SK-N-DZ (cell line): ENCODE results near the gene EXOG. TPM values are rescaled to one million over a fixed set of nuclear protein-coding genes. Genes with fewer than 3 reads are reported as not detected.

Source experiments
- DNase-seq: peaks from one replicate; pipeline ENCODE4 v3.0.0-alpha.2; 2015; ENCODE audit warnings: low spot score
- polyA plus RNA-seq, 2 experiments: library from polyadenylated mRNA; depleted of rRNA; stranded (reverse); fragments of >200 nt; gene quantifications; 2 replicates each; pipeline ENCODE4 v1.2.3, GENCODE V29; 2014

Gene EXOG, protein sequence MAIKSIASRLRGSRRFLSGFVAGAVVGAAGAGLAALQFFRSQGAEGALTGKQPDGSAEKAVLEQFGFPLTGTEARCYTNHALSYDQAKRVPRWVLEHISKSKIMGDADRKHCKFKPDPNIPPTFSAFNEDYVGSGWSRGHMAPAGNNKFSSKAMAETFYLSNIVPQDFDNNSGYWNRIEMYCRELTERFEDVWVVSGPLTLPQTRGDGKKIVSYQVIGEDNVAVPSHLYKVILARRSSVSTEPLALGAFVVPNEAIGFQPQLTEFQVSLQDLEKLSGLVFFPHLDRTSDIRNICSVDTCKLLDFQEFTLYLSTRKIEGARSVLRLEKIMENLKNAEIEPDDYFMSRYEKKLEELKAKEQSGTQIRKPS
- polyA plus RNA-seq (2014; cell fraction: cytosol; rRNA removed) = 11.2 and 17.1 TPM in 2 replicates
- 19.2 and 21.4 TPM in 2 replicates for polyA plus RNA-seq (2014; cell fraction: nucleus; rRNA removed)

DNA sequence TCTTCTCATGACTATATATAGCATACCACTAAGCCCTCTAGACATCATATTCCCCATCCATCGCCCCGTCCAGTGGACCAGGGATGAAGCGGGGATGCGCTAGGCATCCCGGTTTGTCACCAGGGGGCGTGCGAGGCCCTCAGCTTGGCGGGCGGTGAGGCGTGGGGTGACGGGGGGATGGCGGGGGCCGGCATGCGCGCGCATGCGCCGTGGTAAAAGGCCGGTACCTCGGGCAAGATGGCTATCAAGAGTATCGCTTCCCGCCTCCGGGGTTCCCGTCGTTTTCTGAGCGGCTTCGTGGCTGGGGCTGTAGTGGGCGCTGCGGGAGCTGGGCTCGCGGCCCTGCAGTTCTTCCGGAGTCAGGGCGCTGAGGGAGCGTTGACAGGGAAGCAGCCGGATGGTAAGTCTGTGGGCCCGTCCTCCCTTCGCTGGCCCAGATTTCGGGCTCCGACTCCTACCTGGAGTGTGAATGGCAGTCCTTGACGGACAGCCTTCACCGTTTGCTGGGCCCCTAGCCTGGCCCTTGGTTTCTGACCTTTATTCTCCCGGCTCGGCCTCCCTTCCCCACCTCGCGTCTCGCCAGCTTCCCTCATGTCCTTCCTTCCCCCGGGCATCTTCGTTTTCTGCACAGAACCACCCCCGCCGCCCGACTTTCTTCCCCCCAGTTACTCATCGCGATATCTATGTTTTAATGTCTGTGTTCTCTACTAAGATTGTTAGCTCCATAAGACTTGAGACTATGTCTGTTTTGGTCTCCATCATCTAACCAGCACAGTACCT is at the start of gene EXOG:
EXOG (plus strand) TSS at position 210 of the 780 bp plus-strand sequence; CDS start at position 238, 28 bp downstream.
- peak; percentile 92 for DNase-seq

DNA sequence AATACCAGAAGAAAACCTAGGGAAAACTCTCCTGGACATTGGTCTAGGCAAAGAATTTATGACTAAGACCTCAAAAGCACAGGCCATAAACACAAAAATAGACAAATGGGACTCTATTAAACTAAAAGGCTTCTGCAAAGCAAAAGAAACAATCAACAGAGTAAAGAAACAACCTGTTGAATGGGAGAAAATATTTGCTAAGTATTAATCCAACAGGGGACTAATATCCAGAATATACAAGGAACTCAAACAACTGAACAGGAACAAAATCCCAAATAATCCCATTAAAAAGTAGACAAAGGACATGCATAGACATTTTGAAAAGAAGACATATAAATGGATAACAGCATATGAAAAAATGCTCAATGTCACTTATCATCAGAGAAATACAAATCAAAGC is 49.3 kb upstream of the EXOG start:
- no peak for DNase-seq

DNA sequence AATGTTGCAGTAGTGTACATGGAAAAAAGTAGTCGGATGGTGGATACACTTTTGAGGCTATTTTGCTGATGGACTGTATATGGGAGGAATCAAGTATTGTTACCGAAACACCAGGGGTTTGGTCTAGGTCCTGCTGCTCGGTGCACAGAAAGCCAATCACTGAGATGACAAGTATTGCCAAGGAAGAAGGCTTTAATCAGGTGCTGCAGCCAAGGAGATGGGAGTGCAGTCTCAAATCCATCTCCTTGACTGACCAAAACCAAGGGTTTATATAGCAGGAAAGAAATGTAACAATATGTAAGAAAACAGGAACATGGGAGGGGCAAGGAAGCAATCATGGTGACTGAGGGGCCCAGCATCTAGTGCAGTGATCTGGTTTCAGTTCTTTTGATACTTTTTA is 45.3 kb upstream of the EXOG start:
- DNase-seq = no peak

DNA sequence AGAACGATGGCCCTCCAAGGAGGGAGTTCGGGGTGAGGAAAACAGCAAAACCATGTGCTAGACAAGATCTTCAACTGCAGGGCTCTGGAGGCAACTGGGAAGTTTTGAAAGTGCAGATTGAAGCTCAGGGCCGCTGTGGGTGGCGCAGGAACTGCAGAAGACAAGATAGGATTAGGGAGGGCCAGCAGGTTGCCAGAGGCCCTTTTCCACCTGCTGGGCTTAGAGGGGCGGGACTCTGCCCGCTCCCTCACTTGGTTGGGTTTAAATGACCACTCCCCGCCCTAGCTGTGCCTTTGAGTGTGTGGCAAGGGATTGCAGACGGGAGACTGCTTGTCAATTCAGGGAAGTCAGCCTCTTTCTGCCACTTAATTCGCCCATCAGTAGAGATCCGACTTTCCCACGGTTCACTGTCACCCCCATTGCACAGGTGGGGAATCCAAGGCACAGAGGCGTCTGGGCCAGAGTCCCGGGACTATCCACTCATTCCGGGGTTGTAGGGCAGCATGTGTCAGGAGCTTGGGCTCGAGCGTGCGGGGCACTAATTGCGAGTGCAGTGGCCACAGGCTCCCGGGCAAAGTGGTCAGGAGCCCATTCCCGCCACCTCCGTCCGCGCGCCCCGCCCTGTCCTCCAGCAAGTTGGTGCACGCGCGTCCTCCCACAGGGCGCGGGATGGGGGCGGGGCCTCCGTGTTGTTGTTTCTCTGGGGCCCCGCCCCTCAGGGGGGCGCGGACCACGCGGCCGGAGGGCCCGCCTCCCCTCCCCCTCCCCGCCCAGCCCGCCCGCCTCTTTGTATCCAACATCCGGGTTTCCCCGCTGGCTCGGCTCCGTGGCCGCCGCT is 42.8 kb upstream of the EXOG start, which contains the start of gene ACVR2B:
ACVR2B (plus strand) TSS at position 816 of the 838 bp plus-strand sequence. CDS start 433 bp downstream, outside the sequence.
- peak; percentile 85 for DNase-seq

DNA sequence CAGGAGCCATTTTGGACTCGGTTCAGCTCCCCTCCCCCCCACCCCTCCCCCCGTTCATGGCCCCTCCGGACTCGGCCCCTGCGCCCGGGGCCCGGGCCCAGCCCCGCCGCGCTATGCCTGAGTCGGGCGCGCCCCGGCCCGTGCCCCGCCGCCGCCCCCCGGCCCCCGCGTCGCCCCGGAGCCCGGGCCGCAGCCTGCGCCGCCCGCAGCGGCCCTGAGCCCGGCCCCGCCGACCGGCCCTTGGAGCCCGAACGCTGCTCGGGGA is 42.3 kb upstream of the EXOG start:
- DNase-seq = no peak

DNA sequence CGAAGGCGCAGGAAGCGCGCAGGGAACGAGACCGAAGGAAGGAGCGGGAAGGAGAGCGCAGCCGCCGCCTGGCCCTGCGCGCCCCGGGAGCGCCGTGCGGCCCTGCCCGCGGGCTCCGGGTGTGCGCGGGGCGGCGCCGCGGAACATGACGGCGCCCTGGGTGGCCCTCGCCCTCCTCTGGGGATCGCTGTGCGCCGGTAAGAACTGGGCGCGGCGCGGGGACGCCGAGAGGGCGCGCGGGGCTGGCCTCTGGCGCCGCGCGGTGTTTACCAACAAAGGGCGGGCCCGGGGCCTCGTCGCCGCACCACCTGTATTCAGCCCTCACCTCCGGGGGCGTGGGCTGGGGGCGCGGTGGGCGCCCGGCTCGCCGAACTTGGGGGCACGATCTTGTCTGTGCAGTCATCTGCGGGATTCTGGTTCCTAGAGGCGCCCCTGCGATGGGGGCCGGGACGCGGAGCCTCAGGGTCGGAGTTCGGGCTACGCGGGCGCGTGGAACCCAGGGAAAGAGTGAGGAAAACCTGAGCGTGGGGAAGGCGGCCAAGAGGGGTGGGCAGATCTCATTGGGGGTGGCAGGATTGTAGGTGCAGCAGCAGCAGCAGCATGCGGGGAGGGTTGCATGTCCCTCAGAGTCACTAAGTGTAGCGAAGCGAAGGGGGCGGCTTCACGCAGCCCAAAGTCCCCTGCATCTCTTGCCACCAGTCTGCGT is 41.8 kb upstream of the EXOG start:
- DNase-seq = no peak

DNA sequence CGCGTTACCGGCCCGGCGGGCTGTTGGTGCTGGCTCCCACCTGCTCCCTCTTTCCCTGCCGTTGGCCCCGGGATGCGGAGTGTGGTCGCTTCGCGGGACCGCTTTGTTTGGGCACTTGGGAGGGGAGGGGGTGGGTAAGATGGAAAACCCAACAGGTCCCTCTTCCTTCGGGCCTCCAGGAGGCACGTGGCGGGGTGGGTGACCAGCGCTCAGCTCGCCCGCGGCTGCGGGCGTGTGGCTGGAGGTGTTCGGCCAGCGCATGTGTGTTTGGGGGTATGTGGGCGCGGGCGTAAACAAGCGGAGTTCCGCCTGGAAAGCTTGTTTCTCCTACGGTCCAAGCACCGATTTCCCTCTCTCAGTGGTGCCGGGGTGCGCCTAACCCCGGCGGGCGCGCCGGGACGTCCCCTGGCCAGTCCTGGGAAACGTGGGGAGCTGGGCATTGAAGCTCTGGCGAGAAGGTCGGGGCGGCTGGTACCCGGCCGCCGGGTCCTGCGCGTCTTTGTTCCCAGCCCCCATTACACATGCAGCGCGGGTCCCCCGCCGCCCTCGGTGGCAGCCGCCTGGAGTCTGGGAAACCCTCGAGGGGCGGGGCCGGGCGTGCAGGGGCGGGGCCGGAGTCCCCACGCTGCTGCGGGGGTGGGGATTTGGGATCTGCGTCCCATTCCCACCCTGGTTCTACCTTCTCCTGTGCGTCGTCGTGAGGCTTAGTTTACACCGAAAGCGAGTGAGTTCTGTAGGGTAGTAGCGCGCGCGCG is 41.1 kb upstream of the EXOG start:
- peak; percentile 79 for DNase-seq

DNA sequence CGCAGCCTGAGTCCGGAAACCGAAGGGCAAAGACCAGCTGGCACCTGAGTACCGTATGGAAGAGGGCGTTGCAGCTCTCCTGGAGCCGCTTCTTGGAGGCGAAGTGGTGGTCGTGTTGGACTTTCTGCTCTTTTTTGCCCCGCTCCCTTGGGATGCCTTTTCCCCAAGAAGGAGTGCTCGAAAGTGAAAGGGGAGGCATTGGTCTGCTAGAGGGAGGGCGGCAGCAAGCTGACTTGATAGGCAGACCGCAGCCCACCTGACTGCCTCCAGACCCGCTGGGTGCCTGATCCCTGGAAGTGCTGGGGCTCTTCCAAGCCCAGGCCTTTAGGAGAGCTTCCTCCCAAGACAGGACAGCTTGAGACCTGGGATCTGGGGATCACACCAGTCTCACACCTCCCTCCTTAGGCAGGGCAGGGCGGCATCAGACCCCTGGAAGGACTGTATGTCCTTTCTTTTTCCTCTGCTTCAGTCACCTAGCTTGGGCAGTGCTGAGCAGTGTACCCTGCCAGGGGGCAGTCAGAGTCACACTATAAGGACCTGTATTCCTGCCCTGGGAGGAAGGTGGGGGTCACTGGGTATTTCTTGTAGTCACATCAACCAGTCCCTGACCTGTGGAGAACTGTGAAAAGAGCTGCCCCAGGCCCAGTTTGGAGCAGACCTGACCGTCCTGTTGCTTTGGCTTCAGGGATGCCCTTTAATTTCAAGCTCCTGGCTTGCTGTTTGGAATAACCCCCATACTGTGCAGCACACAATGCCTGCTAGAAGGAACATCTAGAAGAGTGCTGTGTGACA is 40.3 kb upstream of the EXOG start:
- no peak for DNase-seq

DNA sequence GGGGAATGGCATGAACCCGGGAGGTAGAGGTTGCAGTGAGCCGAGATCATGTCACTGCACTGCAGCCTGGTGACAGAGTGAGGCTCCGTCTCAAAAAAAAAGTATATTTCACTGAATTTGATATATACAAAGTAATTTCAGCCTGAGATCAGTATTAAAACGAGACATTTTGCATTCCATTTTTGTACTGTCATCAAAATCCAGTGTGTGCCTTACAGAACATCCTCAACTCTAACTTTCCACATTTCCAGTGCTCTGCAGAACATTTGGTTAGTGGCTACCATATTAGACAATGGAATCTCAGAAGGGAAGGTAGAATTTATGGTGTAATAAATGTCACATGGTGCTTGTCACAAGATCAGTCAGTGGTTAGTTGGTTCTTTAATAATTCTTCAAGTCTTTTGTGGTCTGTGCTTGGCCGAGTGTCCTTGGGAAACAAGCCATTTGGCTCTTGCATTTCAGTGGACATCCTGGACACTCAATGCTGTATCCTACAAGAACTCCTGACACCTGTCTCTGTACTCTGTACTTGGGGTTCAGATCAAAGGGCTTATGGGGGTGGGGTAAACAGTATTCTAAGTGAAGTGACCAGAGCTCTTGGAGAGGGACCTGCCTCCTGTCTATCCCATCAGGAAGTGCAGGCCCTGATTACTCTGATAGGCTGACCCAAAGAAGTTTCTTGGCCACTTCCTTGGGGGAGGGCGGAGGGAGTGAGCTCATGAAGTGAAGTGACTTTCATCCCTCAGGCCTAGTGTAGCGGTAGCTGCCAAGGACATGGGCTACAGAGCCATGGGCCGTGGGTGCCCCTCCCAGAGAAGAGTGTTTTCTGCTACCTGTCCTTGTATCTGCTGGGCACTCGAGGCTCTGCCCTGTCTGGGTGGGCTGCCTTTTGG is 38.8 kb upstream of the EXOG start:
- no peak for DNase-seq

DNA sequence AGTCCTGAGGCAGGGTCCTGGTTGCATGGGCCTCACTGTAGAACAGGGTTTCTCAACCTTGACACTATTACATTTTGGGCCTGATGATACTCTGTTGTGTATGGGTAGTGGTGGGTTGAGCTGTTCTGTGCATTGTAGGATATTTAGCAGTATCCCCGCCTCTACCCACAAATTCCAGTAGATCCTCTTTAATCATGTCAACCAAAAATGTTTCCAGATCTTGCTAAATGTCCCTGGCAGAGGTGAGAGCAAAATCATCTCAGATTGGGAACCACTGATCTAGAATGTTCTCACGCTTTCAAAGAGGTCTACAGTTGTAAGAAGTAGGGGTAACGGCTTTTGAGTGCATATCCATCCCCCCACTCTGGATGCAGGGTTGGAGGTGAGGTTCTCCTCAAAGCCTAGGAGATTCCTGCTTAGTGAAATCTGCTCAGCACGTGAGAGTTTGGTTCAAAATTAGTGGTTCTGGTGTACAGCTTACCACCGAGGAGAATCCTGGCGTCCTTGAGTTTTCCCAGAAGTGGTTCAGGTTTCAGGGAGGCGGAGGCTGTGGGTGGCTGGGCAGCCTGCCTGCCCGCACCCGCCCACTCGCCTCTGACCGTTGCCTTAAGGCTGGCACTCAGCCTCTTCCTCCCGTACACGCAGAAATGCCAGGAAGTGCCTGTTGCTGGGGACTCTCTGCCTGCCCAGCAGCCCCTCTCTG is 37.2 kb upstream of the EXOG start:
- DNase-seq = no peak

DNA sequence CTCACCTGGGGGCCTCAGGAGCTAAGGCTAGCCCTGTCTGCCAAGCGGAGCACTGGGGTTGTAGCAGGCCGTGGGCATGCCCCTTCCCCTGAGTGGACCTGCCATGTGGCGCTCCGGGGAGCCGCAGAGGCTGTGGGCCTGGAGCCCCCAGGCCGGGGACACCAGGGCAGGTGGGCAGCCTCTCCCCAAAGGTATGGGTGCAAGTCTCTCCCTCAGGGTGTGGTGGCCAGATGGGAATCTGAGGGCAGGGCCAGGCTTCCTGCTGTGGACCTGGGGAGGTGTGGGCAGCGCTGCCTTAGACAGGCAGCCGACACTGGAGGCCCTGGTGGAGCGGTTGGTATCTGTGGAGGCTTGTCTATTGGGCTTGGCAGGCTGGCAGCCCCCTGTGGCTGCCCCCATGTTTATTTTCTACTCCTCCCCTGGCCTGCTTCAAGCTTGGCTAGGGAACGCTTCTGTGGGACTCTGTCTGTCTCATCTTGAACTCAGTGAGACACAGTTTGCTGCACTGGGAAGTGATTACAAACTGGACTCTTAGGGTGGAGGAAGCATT is 36.6 kb upstream of the EXOG start:
- DNase-seq = no peak

DNA sequence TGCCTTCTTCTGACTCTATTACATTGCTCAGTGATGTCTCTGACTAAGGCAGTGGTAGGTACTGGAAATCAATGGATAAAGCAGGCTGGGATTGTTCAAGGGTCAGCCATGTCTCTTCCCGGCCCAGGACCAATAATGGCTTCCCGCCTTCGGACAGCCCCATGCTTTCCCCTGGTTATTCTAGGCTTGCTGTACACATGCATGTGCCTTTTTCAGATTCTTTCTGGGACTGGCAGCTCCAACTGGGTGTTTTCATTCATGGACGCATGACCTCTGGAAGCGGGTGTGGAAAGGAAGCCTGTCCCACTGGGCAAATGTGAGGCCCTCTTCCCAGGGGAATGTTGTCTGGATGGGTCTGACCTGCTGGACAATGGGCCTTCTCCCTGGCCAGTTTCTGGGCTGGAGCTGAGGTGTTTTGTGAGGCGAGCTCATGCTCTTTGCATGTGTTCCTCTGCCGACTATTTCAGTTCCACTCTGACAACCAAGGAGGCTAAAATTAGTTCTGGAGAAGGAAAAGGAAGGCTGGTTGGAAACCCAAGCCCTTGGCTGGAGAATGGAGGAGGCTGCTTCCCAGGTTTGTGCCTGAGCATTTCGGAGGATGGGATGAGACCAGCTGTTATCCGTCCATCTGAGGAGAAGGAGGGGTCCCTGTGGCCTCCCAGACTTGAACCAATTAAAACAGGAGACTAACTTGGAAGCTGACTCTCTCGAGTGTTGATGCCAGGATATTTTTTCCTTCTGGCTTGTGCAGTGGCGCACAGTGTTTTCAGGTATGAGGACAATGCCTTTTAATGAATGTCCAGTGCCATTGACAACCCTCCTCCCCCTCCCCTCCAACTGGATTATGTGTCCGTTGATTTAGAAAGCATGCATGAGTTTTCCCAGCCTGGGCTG is 35.5 kb upstream of the EXOG start:
- DNase-seq = no peak

DNA sequence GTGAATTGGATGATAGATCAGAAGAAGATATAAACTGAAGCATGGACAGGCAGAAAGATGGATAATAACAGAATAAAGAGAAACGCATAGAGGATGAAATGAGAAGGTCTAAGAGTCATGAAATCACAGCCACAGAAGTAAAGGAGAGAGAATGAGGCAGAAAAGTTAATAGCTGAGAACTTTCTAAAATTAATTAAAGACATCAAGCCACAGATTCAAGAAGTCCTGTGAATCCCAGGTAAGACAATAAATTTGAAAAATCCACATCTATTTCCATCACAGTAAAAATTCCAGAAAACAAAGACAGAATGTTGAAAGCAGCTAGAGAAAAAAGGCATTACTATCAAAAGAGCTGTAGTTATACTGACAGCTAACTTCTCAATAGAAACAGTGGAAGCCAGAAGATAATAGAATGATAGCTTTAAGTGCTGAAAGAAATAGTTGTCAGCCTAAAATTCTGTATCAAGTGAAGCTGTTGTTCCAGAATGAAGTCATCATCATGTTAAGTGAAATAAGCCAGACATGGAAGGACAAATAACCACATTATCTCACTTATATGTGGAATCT is 30.5 kb upstream of the EXOG start:
- no peak for DNase-seq

DNA sequence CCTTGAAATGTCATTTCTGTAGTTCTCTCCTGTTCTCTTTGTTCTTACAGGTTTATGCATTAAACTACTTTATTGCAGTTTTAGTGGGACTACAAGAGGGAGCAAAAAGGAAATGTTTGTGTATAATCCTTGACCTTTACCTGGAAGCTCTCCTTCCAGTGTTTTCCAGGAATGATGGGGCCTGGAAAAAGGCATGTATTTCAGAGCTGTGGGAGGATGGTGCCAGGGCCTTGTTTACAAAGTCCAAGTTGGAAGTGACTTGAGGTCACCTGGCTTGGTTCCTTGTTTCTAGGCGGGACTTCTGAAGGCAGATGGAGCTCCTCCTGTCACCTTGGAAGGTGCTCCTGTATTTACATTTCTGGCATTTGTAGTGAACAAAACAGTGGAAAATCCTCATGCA is 27.4 kb upstream of the EXOG start:
- no peak for DNase-seq

DNA sequence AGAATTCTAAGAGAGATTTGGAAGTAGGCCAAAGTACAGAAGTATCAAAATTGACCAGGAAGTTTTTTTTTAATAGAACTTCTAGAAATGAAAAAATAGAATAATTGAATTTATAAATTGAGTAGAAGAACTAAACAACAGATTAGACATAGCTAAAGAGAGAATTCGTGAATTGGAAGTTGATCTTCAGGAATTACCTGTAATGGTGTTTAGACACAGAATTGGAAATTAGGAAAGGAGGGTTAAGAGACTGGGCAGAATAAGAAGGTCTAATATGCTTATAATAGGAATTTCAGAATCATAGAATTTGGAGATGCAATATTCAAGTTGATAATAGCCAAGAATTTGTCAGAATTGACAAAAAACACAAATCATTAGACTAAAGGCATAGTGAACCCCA is 26.3 kb upstream of the EXOG start:
- DNase-seq = no peak

DNA sequence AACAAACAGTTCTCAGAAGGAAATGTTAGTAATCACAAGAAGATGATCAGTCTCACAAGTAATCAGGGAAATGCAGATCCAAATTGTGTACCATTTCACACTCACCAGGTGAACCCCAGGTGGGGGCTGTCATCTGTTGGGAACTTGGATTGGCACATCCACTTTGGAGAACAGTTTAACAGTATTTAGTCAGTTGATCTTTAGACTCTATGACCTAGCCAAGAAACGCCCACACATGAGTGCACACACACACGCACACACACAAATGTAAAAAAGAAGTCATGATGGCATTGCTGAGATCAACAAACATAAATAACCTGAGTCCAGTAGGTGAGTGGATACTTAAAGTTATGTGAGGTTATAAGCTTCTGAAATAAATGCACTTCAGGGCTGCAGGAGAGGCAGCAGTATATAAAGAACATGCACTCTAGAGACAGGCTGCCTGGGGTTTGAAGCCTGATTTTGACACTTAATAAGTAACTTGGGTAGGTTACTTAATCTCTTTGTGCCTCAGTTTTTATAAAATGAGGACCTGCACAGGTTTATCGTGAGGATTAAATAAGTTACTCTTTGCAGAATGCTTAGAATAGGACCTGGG is 24.8 kb upstream of the EXOG start:
- DNase-seq = no peak
